Fibroblast of lung (primary cell): ENCODE results near the gene OOSP4B.
"Not testable (repeated sequence)": the region's sequence is repeated elsewhere in the genome, so short reads cannot be mapped to it uniquely, and the experiment has no call there.

Experiments used
- EZH2 ChIP-seq: IDR thresholded peaks from 2 replicates; pipeline ENCODE4 v1.5.1; 2012; ENCODE audit warnings: low read length, control low read depth, mild to moderate bottlenecking; ENCODE audit errors: missing control alignments
- TF ChIP-seq, protein P1 (sequence below), 2 donors: IDR thresholded peaks in 1 of 2; conservative IDR thresholded peaks in 1 of 2; 1 replicate in 1 of 2; 2 replicates in 1 of 2; pipeline ENCODE4 v1.5.1; 2011 to 2012; ENCODE audit warnings: low read length in 2 of 2, control low read depth in 1 of 2, inconsistent platforms in 1 of 2, low read depth in 1 of 2, mild to moderate bottlenecking in 1 of 2

GRCh38 chr11:60071644-60072043, 54.7 kb downstream of the OOSP4B start:
- TF ChIP-seq, protein P1, sequence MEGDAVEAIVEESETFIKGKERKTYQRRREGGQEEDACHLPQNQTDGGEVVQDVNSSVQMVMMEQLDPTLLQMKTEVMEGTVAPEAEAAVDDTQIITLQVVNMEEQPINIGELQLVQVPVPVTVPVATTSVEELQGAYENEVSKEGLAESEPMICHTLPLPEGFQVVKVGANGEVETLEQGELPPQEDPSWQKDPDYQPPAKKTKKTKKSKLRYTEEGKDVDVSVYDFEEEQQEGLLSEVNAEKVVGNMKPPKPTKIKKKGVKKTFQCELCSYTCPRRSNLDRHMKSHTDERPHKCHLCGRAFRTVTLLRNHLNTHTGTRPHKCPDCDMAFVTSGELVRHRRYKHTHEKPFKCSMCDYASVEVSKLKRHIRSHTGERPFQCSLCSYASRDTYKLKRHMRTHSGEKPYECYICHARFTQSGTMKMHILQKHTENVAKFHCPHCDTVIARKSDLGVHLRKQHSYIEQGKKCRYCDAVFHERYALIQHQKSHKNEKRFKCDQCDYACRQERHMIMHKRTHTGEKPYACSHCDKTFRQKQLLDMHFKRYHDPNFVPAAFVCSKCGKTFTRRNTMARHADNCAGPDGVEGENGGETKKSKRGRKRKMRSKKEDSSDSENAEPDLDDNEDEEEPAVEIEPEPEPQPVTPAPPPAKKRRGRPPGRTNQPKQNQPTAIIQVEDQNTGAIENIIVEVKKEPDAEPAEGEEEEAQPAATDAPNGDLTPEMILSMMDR (conservative IDR thresholded peaks at IDR 0.05 in 1 of 2, IDR thresholded peaks at IDR 0.05 in 1 of 2; ENCODE audit: low read depth in 1 of 2, low read length in 2 of 2) = not testable (repeated sequence)
- not testable (repeated sequence) for TF ChIP-seq EZH2
